ENCODE data around the gene TMEM87B. TPM values are rescaled to one million over a fixed set of nuclear protein-coding genes. Genes with fewer than 3 reads are reported as not detected.
"Not testable (repeated sequence)": the region's sequence is repeated elsewhere in the genome, so short reads cannot be mapped to it uniquely, and the experiment has no call there.

The TMEM87B gene
- total RNA-seq, 1 experiment from 2014 or later = 24.4 TPM

- Histone ChIP-seq H3K36me3 (ENCODE audit: low read depth) (peaks cover 62% of the 10 kb centered on the region), H3K27me3 (ENCODE audit: insufficient read depth, low read depth) (no peaks in the 10 kb centered on the region), H3K9me2 (ENCODE audit: insufficient read depth) (no peaks in the 10 kb centered on the region), H3F3A (ENCODE audit: insufficient read depth, low read depth) (no peaks in the 10 kb centered on the region), H3K4me1 (replicated peaks; ENCODE audit: insufficient read depth) (no peaks in the 10 kb centered on the region), H3K9me3 (ENCODE audit: insufficient read depth, low read depth) (0 out of 2 replicates have a peak, but pooled peaks cover 4% of the 10 kb centered on the region), H2AFZ (no peak overlapping the region), H3K79me2 (ENCODE audit: low read depth) (no peaks in the 10 kb centered on the region), H3K4me2 (no peak overlapping the region), H4K20me1 (ENCODE audit: insufficient read depth) (no peaks in the 10 kb centered on the region), H3K27ac (no peak overlapping the region), H3K4me3 (no peak overlapping the region)
- intact Hi-C loops (cut with micrococcal nuclease; ENCODE audit: unreplicated experiment) = no loop called here
- no peak for DNase-seq
- ChIA-PET CTCF (no interaction called here), POLR2A (ENCODE audit: unreplicated experiment) (no interaction called here)
- no peak for TF ChIP-seq CTCF (conservative IDR thresholded peaks at IDR 0.05)
- TF ChIP-seq EZH2 (IDR thresholded peaks at IDR 0.05; ENCODE audit: low read depth) = no peak
- BruUV-seq (replicated peaks) = no TSS peak
Measured at GRCh38 chr2:112108178-112108832, 53.2 kb downstream of the TMEM87B start.

- intact Hi-C loops (cut with micrococcal nuclease; ENCODE audit: unreplicated experiment) = no loop called here
Measured at GRCh38 chr2:112109278-112109677, 54.2 kb downstream of the TMEM87B start.

GRCh38 chr2:112110966-112111365, 55.9 kb downstream of the TMEM87B start:
- Histone ChIP-seq H3K27me3 (ENCODE audit: insufficient read depth, low read depth) (no peaks in the 10 kb centered on the region), H2AFZ (no peak overlapping the region), H3K4me3 (no peak overlapping the region), H3K4me2 (no peak overlapping the region), H3K9me2 (ENCODE audit: insufficient read depth) (no peaks in the 10 kb centered on the region), H3K27ac (no peak overlapping the region), H3K4me1 (replicated peaks; ENCODE audit: insufficient read depth) (no peaks in the 10 kb centered on the region), H3F3A (ENCODE audit: insufficient read depth, low read depth) (no peaks in the 10 kb centered on the region), H3K36me3 (ENCODE audit: low read depth) (peaks cover 44% of the 10 kb centered on the region), H3K79me2 (ENCODE audit: low read depth) (no peaks in the 10 kb centered on the region), H4K20me1 (ENCODE audit: insufficient read depth) (no peaks in the 10 kb centered on the region), H3K9me3 (ENCODE audit: insufficient read depth, low read depth) (0 out of 2 replicates have a peak, but pooled peaks cover 4% of the 10 kb centered on the region)
- ChIA-PET CTCF (no interaction called here), POLR2A (ENCODE audit: unreplicated experiment) (no interaction called here)
- no TSS peak for BruUV-seq (replicated peaks)
- intact Hi-C loops (cut with micrococcal nuclease; ENCODE audit: unreplicated experiment) = no loop called here
- DNase-seq = no peak
- TF ChIP-seq EZH2 (IDR thresholded peaks at IDR 0.05; ENCODE audit: low read depth) (no peak), CTCF (conservative IDR thresholded peaks at IDR 0.05) (no peak)

More at GRCh38 chr2:112109278-112109677, 54.2 kb downstream of the TMEM87B start:
- Histone ChIP-seq H3F3A (ENCODE audit: insufficient read depth, low read depth) (no peaks in the 10 kb centered on the region), H3K27me3 (ENCODE audit: insufficient read depth, low read depth) (no peaks in the 10 kb centered on the region), H2AFZ (no peak overlapping the region), H3K27ac (no peak overlapping the region), H4K20me1 (ENCODE audit: insufficient read depth) (no peaks in the 10 kb centered on the region), H3K9me2 (ENCODE audit: insufficient read depth) (no peaks in the 10 kb centered on the region), H3K4me1 (replicated peaks; ENCODE audit: insufficient read depth) (no peaks in the 10 kb centered on the region), H3K36me3 (ENCODE audit: low read depth) (peaks cover 54% of the 10 kb centered on the region), H3K9me3 (ENCODE audit: insufficient read depth, low read depth) (0 out of 2 replicates have a peak, but pooled peaks cover 4% of the 10 kb centered on the region), H3K4me2 (no peak overlapping the region), H3K4me3 (no peak overlapping the region), H3K79me2 (ENCODE audit: low read depth) (no peaks in the 10 kb centered on the region)
- TF ChIP-seq CTCF (conservative IDR thresholded peaks at IDR 0.05) = no peak
- TF ChIP-seq EZH2 (IDR thresholded peaks at IDR 0.05; ENCODE audit: low read depth) = no peak
- no peak for DNase-seq
- CTCF ChIA-PET = interaction anchor here (0.6 kb wide), 1 partner anchor 212 kb away, joined by 4 read pairs; no protein-coding TSS in a partner anchor
- BruUV-seq (replicated peaks) = no TSS peak
- POLR2A ChIA-PET (ENCODE audit: unreplicated experiment) = no interaction called here

- H4K20me1 ChIP-seq (ENCODE audit: insufficient read depth); H3F3A ChIP-seq (ENCODE audit: insufficient read depth, low read depth); intact Hi-C loops (cut with micrococcal nuclease; ENCODE audit: unreplicated experiment); H3K9me2 ChIP-seq (ENCODE audit: insufficient read depth); POLR2A ChIA-PET (ENCODE audit: unreplicated experiment); H3K79me2 ChIP-seq (ENCODE audit: low read depth); DNase-seq; H3K27me3 ChIP-seq (ENCODE audit: insufficient read depth, low read depth); CTCF ChIA-PET; H3K27ac ChIP-seq; H3K4me3 ChIP-seq; H2AFZ ChIP-seq; H3K4me2 ChIP-seq; H3K9me3 ChIP-seq (ENCODE audit: insufficient read depth, low read depth); BruUV-seq (replicated peaks); H3K4me1 ChIP-seq (replicated peaks; ENCODE audit: insufficient read depth): not testable (repeated sequence)
- peaks cover 28% of the 10 kb centered on the region for H3K36me3 ChIP-seq (ENCODE audit: low read depth)
Measured at GRCh38 chr2:112113354-112113753, 58.3 kb downstream of the TMEM87B start.

Measured in PC-9 (cell line).